ENCODE data around the gene PRKD1.

The PRKD1 gene

DNA sequence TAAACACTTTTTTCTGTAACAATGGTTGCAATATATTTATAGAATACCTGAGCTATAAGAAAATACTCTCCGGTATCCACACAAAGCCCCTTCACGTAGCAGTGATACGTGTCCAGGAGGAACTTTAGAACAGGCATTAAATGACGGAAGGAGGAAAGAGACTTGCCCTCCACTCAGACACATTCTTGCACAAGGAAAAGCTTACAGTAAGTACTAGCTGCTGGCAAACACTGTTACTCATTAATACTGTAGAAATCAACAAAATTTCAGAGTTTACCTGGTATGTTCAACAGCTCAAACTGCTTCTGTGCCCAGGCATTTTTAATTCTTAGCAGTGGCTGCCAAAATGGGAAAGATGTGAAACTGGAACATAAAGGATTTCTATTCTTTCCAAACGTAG is 41.7 kb downstream of the PRKD1 start:
- Histone ChIP-seq H3K4me3 (ENCODE audit: low read depth, low read length) (no peak overlapping the region), H3K27ac (no peak overlapping the region), H3K36me3 (replicated peaks) (no peaks in the 10 kb centered on the region), H3K27me3 (replicated peaks) (no peaks in the 10 kb centered on the region)
- in situ Hi-C loops (cut with HindIII; ENCODE audit: low pct_ligation_motif_present, low sequenced_read_pairs) = no loop called here
- TF ChIP-seq, protein P1, sequence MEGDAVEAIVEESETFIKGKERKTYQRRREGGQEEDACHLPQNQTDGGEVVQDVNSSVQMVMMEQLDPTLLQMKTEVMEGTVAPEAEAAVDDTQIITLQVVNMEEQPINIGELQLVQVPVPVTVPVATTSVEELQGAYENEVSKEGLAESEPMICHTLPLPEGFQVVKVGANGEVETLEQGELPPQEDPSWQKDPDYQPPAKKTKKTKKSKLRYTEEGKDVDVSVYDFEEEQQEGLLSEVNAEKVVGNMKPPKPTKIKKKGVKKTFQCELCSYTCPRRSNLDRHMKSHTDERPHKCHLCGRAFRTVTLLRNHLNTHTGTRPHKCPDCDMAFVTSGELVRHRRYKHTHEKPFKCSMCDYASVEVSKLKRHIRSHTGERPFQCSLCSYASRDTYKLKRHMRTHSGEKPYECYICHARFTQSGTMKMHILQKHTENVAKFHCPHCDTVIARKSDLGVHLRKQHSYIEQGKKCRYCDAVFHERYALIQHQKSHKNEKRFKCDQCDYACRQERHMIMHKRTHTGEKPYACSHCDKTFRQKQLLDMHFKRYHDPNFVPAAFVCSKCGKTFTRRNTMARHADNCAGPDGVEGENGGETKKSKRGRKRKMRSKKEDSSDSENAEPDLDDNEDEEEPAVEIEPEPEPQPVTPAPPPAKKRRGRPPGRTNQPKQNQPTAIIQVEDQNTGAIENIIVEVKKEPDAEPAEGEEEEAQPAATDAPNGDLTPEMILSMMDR (IDR thresholded peaks at IDR 0.05; ENCODE audit: low read depth, low read length, missing control alignments) = no peak
- no peak for DNase-seq

DNA sequence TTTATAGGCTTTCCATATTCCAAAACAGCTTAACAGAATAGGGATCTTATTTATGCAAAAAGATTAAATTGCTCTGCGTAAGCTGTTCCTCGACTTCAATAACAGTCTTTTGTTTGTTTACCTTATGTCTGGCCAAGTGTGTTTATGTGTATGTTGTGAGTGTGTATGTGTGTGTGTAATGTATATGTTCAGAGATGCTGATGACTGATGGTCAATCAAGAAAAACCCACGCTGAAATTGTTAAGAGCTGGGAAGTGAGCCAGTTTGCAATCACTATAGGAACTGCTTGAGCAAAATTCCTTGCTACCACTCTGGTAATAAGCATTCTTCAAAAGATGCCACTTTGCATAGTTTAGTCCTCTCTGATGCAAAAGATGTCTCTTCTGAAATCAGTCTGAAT is 59.6 kb downstream of the PRKD1 start:
- TF ChIP-seq, protein P1 (IDR thresholded peaks at IDR 0.05; ENCODE audit: low read depth, low read length, missing control alignments) = no peak
- Histone ChIP-seq H3K4me3 (ENCODE audit: low read depth, low read length) (no peak overlapping the region), H3K27me3 (replicated peaks) (no peaks in the 10 kb centered on the region), H3K36me3 (replicated peaks) (no peaks in the 10 kb centered on the region), H3K27ac (no peak overlapping the region)
- no peak for DNase-seq
- in situ Hi-C loops (cut with HindIII; ENCODE audit: low pct_ligation_motif_present, low sequenced_read_pairs) = no loop called here

DNA sequence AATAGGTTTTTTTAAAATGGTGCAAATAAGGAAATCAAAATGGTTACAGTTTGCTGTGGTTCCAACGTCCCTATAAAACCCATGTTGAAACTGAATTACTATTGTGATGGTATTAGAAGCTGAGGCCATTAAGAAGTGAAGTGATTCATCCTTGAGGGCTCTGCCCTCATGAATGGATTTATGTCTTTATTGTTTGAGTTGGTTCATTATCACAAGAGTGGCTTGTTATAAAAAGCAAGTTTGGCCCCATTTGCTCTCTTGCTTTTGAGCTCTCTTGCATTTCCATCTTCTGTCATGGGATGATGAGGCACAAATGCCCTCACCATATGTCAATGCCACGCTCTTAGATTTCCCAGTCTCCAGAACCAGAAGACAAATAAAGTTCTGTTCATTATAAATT is 62.3 kb downstream of the PRKD1 start:
- in situ Hi-C loops (cut with HindIII; ENCODE audit: low pct_ligation_motif_present, low sequenced_read_pairs) = no loop called here
- H3K36me3 ChIP-seq (replicated peaks) = no peaks in the 10 kb centered on the region
- DNase-seq = no peak
- no peaks in the 10 kb centered on the region for H3K27me3 ChIP-seq (replicated peaks)
- no peak overlapping the region for H3K4me3 ChIP-seq (ENCODE audit: low read depth, low read length)
- H3K27ac ChIP-seq = no peak overlapping the region
- TF ChIP-seq, protein P1 (IDR thresholded peaks at IDR 0.05; ENCODE audit: low read depth, low read length, missing control alignments) = no peak

DNA sequence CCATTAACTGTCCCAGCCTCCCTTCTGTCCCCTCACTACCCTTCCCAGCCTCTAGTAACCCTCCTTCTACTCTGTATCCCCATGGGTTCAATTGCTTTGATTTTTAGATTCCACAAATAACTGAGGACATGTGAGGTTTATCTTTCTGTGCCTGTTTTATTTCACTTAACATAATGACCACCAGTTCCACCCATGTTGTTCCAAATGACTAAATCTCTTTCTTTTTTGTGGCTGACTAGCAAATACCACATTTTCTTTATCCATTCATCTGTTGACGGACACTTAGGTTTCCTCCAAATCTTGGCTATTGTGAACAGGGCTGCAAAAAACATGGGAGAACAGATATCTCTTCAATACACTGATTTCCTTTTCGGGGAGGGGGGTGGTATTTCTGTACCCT is 65.7 kb downstream of the PRKD1 start:
- Histone ChIP-seq H3K36me3 (replicated peaks) (no peaks in the 10 kb centered on the region), H3K27ac (no peak overlapping the region), H3K27me3 (replicated peaks) (no peaks in the 10 kb centered on the region), H3K4me3 (ENCODE audit: low read depth, low read length) (no peak overlapping the region)
- in situ Hi-C loops (cut with HindIII; ENCODE audit: low pct_ligation_motif_present, low sequenced_read_pairs) = no loop called here
- no peak for DNase-seq
- TF ChIP-seq, protein P1 (IDR thresholded peaks at IDR 0.05; ENCODE audit: low read depth, low read length, missing control alignments) = no peak

DNA sequence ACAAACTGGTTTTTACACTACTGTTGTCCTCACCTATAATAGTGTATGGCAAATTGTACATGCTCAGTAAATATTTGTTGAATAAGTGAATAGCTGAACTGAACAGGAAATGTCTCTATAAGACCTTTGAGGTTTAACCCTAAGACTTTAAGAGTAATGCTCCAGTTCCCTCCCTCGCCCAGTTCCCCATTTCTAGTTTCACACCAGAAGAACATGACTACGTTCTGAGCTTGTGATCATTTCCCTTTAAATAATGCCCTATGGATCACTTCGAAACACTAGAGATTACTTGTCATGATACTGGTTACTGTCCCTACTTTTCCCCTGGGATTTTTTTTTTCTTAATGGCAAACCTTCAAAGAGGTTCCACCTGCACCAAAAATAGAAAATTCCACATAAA is 69.3 kb downstream of the PRKD1 start:
- no peaks in the 10 kb centered on the region for H3K36me3 ChIP-seq (replicated peaks)
- DNase-seq = no peak
- no peak overlapping the region for H3K4me3 ChIP-seq (ENCODE audit: low read depth, low read length)
- H3K27me3 ChIP-seq (replicated peaks) = no peaks in the 10 kb centered on the region
- TF ChIP-seq, protein P1 (IDR thresholded peaks at IDR 0.05; ENCODE audit: low read depth, low read length, missing control alignments) = no peak
- no peak overlapping the region for H3K27ac ChIP-seq
- in situ Hi-C loops (cut with HindIII; ENCODE audit: low pct_ligation_motif_present, low sequenced_read_pairs) = no loop called here

DNA sequence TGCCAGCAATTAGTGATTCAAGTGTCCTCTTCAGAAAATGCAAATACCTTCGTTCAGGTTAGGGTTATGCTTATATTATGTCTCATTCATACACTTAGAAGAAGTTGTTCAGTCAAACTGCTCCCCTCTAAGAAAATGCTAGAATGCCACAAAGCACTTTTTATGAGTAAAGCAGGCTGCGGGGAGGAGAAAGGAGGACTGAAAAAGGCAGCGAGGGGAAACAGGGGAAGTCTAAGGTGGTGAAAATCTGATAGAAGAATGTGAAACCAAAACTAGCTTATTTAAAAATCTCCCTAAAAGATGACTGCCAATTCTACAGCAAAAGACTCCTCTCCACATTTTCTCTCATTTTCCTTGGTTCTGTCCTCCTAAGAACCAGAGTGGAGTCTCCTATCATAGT is 70.1 kb downstream of the PRKD1 start:
- H3K27me3 ChIP-seq (replicated peaks) = no peaks in the 10 kb centered on the region
- no peak overlapping the region for H3K4me3 ChIP-seq (ENCODE audit: low read depth, low read length)
- TF ChIP-seq, protein P1 (IDR thresholded peaks at IDR 0.05; ENCODE audit: low read depth, low read length, missing control alignments) = no peak
- no peak for DNase-seq
- no peak overlapping the region for H3K27ac ChIP-seq
- H3K36me3 ChIP-seq (replicated peaks) = no peaks in the 10 kb centered on the region
- in situ Hi-C loops (cut with HindIII; ENCODE audit: low pct_ligation_motif_present, low sequenced_read_pairs) = no loop called here
